GM04503 (cell line): ENCODE results near the gene HSBP1L1.
A peak's percentile ranks its signal among the peaks of the same experiment; 100 is the strongest.

Experiments used
- DNase-seq: peaks from one replicate; pipeline ENCODE4 v3.0.0-alpha.2; 2012; ENCODE audit warnings: low read depth

Gene HSBP1L1

DNA sequence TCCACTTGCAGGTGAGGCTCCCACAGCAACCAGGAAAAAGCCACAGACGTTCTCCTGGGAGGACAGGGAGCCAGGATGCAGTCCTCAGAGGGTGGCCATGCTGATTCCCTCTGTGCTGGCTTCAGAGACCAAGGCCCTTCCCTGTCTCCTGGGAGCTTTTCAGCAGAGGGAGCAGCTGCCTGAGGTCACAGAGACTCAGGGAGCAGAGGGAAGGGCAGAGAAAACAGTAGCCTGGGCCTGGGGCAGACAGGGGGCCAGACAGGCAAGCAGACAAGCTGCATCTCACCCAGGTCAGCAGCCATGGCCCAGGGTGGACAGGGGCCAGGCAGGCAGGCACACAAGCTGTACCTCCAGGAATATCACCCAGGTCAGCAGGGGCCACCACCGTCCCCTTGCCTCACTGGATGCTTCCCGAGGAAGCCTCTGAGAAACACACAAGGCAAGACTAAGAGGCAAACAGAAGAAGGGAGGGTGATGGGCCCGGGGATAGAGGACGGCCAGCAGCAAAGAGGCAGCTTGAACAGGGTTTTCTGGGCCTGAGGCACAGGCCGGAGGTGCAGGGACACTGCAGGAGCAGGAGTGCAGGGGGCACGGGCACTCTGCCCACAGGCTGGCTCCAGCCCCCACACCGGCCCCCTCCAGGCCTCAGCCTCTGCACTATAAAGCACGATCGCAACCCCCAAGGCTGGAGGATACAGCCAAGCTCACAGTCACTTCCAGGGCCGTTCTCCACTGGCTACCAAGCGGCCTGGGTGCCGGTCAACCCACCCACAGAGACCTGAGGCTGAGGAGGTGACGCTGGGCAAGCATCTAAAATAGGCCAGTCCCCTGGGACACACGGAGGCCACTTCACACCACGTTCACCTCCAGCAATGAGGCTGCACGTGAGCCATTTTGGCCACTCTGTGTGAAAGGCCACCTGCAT is 19.1 kb upstream of the HSBP1L1 start:
- no peak for DNase-seq

DNA sequence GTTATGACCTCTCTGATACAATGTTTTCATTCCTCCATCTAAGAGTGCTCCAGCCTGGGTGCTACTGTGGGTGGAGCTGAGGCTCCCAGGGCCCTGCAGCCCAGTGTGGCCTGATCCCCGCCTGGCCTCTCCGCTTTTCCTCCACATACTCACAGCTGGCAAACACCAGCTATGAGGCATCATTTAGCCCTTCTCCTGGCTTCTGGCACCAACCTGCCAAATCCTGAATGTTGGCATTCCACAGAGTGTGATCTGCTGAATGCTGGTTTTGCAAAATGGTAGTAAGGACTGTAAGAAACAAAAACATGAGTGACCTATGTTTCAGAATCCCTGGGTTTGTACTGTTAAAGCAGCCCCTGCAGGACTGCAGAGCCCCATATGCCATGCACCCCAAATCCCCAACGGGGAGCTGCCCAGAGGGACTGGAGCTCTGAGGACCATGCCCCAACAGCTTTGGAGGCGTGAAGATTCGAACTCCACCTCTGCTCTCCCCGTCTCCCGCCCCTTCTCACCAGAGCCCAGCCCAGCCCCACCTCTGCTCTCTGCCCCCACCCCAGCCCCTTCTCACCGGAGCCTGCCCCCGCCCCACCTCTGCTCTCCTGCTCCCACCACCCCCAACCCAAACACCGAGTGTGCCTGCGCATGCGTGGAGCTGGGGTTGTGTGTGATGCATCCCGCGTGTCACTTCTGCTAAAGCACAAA is 17.2 kb upstream of the HSBP1L1 start:
- peak; percentile 37 for DNase-seq

DNA sequence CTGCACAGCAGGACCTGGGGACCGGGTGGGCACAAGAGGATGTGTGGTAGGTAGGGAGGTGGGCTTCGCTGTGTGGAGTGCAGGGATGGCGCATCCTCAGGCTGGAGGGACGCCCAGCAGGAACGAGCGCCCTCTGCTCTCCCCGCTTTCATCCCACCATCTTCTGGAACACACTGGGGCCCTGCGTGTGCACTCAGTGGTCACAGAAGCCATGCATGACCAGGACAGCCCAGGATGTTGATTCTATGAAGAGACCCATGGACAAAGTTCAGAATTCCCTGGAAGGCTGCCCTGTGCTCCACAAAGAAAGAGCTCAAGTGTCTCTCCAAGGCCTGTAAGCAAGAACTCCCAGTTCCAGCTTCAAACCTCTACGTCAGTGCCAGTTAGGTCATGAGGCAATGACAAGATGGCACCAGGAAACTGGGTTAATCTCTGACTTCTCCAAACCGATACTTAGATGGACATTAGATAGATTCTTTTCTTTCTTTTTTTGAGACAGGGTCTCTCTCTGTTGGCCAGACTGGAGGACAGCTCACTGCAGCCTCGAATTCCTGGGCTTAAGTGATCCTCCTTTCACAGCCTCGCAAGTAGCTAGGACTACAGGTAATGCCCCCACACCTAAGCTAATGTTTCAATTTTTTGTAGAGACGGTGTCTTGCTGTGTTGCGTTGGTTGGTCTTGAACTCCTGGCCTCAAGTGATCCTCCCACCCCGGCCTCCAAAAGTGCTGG is 16.4 kb upstream of the HSBP1L1 start:
- DNase-seq = no peak

DNA sequence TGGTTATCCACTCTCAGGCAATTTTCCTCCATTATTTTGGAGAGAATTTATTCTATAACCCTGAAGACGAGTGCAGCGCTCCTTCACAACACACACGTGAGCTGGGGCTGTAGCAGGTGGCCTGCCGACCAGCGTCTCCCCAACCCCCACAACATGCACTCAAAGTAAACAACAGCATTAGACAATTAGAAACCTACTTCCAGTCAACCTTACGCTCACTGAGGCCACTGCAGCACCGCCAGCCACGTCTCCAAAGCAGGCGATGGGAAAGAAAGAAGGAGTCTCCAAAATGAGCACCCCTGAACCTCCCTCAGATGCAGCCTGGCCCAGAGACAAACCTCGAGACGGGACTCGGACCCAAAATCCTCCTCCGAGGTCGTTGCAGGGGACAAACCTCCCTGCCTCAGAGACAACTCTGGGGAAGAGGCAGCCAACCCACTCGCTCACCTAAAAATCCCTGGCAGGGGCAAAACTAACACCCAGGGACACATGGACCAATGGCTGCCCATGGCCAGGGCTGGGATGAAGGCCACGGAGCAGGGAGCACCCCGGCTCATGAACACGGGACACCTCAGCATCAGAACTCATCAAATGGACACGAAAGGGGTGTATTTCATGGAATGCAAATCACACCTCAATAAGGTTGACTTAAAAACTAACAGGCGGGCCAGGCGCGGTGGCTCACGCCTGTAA is 15.6 kb upstream of the HSBP1L1 start:
- no peak for DNase-seq

DNA sequence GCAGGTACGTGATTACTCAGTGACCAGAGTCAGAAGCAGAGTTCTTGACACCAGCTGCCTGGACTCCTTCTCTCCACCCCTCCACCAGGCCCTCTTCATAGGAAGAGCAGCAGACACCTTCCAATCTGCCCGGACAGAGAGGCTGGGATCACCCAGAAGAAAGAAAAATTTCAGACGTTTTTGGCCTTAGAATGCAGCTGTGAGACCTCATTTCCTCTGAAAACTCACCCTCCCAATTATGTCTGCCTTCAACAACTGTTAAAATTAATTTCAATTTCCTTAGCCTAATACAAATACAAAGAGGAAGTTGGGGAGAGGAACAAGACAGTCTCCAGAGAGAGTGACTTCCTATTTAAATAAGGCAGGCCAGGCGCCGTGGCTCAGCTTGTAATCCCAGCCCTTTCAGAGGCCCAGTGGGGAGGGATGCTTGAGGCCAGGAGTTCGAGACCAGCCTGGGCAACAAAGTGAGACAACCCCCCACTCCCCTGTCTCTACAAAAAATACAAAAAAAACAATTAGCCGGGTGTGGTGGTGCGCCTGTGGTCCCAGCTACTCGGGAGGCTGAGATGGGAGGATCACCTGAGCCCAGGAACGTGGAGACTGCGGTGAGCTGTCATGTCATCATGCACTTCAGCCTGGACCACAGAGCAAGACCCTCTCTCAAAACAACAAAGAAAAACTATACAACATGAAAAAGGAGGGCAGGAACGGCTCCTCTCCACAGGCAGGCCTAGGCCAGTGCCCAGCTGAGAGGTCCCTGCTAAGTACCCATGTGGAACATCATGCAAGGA is 14.6 kb upstream of the HSBP1L1 start:
- DNase-seq = no peak

DNA sequence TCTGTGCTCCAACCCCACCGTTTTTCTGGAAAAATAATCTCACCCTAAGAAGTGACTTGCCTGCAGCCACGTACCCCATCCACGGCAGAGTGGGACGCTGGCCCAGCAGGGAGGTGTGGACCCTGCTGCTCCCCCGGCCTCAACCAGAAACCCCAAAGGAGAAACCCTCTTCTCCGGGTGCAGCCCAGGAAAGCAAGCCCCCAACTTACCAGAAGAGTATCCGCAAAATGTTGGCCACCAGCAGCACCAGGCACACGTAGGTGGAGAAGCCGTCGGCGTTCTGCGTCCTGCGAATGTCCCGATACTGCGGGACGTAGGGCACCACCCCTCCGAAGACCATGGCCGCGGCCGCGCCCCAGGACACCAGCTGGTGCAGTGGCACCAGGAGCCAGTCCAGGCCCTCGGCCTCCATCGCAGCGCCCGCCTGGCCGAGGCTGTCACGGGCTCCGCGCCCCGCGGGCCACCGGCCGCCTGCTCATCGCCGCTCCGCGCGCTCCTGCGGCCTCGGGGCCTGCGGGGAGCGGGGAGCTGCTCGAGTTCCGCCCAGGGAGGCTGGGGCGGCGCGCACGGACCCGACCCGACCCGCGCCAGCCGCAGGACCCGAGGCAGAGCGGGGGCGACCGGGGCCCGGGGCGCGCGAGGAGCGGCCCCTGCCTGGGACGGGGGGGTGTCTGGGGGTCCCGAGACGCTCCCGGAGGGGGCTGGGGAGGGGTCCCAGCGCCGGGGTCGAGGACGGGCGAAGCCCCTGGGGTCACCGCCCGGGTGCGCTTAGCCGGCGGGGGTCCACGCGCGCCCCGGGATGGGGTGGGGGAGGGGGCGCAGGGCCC is 13.7 kb upstream of the HSBP1L1 start:
- DNase-seq = no peak

DNA sequence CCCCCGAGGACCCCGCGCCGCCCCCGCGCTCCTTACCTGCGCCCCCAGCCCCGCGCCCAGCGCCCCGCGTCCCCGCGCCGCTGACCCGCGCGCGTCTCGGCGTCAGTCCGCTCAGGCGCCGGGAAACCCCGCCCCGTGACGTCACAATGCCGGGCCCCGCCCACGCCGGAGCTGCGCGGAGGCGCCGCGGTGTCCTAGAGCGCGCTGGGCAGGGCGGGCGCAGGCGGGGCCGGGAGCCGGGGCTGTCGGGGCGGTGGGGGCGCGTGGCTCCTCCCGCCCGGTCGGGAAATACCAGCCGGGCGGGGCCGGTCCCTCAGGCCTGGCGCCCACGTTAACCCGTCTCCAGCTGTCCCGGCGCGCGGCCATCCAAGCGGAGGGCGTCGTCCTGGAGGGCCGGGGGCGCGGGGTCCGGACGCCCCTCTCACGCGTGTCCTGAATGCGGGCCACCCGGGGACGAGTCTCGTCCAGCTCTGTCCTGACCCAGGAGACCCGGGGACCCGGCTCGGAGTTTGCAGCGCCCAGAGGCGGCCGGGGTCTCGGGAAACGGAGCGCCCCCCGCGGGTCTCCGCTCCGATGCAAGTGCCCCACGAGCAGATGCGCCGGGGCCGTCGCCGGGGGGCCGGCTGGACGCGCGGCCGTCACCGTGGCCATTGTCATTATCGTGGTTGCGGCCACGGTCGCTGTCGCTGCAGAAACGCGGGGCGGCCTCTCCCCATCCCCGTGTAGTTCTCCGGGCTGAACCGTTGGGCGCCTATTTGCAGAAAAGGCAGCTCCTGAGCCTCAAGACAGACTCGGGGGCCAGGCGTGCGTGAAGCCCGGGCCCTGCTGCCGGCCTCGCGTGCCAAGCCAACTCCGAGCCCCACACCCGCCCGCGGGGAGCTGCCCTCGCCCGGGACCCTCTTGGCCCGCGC is 12.6 kb upstream of the HSBP1L1 start, which contains the start of gene SLC66A2:
Gene SLC66A2, minus strand, starts transcription at position 109 of the 911 bp plus-strand sequence. CDS start 727 bp downstream, outside the sequence.
- no peak for DNase-seq

DNA sequence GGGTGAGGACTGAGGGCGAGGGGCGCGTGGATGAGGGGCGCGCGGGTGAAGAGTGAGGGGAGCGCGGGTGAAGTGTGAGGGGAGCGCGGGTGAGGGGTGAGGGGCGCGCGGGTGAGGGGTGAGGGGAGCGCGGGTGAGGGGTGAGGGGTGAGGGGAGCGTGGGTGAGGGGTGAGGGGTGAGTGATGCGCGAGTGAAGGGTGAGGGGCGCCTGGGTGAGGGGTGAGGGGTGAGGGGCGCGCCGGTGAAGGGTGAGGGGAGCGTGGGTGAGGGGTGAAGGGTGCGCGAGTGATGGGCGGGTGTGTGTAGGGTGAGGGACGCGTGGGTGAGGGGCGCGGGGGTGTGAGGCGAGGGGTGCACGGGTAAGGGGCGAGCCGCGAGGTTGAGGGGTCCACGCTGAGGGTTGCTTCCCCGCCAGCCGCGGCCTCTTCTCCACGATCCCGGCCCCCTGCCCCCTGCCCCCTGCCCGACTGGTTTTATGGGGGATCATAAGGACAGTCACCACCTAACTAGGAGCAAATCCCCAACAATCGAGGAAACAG is 11.9 kb upstream of the HSBP1L1 start:
- no peak for DNase-seq

DNA sequence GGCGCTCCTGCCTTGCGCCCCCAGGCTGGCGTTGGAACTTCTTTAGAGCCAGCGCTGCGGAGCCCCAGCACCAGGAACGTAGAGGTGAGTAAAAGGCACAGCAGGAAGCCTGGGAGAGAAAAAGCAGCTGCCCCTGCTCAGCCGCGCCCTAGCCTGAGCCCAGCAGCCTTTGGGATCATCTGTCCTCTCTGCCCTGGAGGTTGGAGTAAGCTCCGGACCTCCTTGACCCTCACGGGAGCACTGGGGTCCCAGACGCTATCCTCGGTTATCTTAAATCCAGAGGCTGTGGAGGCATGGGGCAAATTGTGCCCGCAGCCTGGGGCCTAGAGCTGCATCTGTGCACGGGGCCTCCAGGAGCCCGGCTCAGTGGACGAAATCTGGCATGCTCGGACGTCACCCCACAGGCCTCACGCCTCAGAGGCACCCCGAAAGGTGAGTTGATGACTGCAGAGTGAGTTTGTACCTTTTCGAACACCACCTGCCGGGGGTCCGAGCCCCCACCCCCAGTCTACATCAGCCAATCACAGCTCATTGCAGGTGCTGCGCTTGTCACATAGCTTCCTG is 11.4 kb upstream of the HSBP1L1 start:
- no peak for DNase-seq

DNA sequence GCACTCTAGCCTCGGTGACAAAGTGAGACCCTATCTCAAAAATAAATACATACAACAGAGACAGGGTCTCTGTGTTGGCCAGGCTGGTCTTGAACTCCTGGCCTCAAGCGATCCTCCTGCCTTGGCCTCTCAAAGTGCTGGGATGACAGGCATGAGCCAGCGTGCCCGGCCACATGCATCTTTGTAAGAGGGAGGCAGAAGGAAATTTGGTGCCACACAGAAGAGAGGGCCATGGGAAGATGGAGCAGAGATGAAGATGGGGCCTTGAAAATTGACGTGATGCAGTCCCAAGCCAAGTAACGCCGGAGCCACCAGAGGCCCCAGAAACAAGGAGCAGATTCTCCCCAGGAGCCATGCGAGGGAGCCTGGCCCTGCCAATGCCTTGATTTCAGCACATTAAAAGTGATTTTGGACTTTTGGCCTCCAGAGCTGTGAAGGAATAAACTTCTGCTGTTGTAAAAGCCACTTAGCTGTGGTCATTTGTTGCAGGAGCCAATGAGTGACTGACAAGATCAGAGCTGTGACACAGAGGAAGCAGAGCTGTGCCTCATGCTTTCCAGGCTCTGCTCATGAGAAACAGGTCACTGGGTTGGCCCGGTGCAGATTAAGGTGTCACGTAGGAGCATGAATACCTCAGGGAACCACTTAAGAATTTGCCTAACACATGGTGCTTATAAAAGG is 10.3 kb upstream of the HSBP1L1 start:
- DNase-seq = no peak

DNA sequence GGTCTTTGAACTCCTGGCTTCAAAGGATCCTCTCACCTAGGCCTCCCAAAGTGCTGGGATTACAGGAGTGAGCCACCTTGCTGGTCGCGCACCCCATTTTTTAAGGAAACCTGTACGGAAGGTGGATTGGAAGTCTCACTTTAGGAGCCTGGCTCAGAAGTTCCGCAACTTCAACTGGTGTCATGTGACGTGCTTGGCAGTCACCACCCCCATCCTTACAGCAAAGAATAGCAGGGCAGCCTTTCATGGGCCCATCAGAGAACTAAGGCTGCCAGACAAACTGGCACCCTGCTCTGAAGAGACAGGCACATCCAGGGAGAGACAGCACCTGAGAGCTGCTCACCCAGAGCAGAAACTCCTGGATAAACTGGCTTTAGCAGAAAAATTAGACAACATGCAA is 9.7 kb upstream of the HSBP1L1 start:
- DNase-seq = no peak

DNA sequence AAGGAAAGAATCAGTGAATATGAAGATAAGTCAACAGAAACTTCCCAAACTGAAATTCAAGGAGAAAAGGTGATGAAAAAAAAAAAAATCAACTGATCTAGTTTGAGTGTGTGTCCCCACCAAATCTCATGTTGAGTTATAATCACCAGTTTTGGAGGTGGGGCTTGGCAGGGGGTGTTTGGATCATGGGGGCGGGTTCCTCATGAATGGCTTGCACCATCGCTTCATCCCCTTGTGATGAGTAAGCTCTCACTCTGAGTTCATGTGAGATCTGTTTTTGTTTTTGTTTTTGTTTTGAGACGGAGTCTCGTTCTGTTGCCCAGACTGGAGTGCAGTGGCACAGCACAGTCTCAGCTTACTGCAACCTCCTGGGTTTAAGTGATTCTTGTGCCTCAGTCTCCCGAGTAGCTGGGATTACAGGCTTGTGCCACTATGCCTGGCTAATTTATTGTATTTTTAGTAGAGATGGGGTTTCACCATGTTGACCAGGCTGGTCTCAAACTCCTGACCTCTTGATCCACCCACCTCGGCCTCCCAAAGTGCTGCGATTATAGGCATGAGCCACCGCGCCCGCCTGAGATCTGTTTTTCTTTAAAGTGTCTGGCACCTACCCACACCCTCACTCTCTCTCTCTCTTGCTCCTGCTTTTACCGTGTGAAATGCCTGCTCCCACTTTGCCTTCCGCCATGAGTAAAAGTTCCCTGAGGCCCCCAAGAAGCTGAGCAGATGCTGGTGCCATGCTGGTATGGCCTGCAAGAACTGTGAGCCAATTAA is 9.0 kb upstream of the HSBP1L1 start:
- DNase-seq = no peak

DNA sequence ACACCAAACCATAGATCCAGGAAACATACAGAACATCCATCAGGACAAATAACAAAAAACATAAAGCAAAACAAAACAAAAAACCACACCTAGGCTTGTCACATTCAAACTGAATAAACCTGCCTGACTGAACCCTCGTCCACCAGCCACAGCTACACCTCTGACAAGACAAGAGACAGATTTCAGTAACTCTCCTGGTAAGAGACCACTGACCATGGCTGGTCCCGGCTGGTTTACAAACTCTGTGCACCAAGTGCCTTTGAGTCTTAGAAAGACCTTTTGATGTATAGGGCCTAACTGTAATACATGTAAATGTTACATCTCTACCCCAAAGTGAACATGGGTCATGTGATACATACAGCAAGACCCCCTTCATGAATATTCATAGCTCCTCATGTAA is 8.2 kb upstream of the HSBP1L1 start:
- no peak for DNase-seq

DNA sequence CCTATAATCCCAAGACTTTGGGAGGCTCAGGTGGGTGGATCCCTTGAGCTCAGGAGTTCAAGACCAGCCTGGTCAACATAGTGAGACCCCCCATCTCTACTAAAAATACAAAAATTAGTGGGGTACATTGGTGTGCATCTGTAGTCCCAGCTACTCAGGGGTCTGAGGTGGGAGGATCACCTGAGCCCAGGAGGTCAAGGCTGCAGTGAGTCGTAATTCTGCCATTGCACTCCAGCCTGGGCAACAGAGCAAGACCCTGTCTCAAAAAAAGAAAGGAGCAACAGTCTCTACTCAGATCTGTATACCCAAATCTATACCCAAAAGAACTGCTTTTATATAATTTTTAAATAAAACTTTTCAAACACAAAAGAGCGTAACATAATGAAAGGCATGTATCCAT is 5.5 kb upstream of the HSBP1L1 start:
- no peak for DNase-seq

DNA sequence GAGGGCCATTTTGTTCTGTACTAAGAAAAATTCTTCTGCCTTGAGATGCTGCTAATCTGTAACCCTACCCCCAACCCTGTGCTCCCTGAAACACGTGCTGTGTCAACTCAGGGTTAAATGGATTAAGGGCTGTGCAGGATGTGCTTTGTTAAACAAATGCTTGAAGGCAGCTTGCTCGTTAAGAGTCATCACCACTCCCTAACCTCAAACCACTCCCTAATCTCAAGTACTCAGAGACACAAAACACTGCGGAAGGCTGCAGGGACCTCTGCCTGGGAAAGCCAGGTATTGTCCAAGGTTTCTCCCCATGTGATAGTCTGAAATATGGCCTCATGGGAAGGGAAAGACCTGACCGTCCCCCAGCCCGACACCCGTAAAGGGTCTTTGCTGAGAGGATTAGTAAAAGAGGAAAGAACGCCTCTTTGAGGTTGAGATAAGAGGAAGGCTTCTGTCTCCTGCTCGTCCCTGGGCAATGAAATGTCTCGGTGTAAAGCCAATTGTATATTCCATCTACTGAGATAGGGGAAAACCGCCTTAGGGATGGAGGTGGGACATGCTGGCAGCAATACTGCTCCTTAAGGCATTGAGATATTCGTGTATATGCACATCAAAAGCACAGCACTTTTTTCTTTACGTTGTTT is 4.2 kb upstream of the HSBP1L1 start:
- DNase-seq = peak; percentile 25

DNA sequence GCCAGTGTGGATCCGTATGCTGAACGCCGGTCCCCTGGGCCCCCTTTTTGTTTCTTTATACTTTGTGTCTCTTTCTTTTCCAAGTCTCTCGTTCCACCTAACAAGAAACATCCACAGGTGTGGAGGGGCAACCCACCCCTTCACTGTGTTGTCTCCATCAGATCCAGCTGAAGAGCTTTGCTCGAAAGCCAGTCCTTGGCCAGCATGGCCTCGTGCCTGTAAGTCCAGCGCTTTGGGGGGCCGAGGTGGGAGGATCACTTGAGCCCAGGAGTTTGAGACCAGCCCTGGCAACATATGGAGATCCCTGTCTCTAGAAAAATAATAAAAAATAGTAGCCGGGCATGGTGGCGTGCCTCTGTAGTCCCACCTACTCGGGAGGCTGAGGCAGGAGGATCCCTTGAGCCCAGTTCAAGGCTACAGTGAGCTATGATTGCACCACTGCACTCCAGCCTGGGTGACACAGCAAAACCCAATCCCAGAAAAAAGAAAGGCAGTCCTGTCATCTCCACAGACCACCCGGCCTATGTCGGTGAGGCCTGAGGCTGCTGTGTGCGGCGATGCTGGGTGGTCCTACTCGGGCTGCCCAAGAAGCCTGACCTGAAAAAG is 3.4 kb upstream of the HSBP1L1 start:
- no peak for DNase-seq
